ENCODE results near the gene MPND.
A peak's percentile ranks its signal among the peaks of the same experiment; 100 is the strongest.

MPND gene, protein sequence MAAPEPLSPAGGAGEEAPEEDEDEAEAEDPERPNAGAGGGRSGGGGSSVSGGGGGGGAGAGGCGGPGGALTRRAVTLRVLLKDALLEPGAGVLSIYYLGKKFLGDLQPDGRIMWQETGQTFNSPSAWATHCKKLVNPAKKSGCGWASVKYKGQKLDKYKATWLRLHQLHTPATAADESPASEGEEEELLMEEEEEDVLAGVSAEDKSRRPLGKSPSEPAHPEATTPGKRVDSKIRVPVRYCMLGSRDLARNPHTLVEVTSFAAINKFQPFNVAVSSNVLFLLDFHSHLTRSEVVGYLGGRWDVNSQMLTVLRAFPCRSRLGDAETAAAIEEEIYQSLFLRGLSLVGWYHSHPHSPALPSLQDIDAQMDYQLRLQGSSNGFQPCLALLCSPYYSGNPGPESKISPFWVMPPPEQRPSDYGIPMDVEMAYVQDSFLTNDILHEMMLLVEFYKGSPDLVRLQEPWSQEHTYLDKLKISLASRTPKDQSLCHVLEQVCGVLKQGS

DNA sequence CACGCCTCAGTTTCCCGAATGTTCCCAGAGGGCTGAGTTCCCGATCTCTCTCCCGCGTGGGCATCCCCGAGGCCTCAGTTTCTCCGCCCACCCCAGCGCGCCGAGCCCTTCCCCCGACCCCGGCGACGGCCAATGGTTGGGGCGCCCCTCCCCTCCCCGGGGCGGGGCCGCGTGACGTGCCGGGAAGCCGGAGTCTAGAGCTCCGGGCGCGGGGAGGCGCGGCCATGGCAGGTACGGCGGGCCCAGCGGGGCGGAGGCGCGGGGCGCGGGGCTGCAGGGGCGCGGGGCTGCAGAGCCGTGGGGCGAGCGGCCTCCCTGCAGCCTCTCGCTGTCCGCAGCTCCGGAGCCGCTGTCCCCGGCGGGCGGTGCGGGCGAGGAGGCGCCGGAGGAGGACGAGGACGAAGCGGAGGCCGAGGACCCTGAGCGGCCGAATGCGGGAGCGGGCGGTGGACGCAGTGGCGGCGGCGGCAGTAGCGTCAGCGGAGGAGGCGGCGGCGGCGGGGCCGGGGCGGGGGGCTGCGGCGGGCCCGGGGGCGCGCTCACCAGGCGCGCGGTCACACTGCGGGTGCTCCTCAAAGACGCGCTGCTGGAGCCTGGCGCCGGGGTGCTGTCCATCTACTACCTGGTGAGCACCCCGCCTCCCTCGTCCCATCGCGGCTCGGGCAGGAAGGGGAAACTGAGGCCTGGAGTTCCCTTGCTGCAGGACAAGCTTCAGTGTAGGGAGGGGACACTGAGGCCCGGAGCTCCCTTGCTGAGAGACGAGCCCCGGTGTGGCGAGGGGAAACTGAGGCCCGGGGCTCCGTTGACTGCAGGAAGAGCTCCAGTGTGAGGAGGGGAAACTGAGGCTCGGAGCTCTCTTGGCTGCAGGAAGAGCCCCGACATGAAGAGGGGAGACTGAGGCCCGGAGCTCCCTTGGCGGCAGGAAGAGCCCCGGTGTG, at the start of gene MPND:
Gene MPND, plus strand, starts transcription at position 193 of the 938 bp plus-strand sequence. Its CDS starts 32 bp downstream, at position 225.
- DNase-seq (ENCODE audit: low spot score) (peak; percentile 86), FAIRE-seq (no peak)

DNA sequence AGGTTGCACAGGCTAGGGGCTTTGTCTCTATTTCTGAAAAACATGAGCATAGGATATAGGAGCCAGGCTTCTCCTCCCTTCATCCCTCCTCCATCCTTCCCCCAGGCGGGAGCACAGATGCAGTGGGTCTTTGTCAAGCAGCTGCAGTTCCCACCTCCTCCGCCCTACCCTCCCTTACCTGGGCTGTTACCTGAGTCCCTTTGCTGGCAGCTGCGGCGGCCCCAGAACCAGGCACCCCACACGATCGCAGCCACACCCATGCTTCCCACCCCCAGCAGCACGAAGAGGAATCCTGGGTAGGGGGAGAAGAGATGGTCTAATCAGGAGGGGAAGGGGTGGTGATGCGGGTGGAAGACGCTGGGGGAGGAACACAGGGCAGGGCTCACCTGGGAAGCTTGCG, 49.0 kb upstream of the MPND start:
- FAIRE-seq, result no peak

DNA sequence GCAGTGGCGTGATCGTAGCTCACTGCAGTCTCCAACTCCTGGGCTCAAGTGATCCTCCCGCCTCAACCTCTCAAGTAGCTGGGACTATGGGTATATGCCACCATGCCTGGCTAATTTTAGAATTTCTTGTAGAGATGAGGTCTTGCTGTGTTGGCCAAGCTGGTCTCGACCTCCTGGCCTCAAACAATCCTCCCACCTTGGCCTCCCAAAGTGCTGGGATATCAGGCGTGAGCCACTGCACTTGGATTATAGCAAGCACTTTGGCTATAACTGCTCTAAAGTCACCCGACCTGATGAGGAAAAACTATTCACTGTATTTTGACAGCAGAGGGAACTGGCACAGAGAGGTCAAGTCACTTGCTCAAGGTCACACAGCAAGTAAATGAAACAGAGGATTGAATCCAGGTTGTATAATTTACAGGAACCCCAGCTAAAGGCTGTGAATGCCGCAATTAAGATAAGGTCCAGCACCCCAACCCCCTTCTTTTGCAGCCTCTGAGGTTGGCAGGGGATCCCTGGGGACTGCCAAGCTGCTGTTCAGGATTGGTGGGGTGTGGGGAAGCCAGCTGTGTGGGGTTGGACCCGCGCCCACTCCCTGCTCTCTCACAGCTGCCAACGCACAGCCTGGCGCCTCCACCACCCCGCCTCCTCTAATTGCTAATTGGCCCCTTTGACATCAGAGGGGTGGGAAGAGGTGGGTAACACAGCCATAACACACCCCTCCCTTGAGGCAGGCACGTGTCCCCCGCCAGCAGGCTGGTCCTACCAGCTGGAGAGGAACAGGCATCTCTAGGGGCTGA, 47.2 kb upstream of the MPND start:
- no peak for FAIRE-seq
- no peak for DNase-seq (ENCODE audit: low spot score)

More for the DNA sequence above, 49.0 kb upstream of the MPND start:
- no peak for DNase-seq (ENCODE audit: low spot score)

DNA sequence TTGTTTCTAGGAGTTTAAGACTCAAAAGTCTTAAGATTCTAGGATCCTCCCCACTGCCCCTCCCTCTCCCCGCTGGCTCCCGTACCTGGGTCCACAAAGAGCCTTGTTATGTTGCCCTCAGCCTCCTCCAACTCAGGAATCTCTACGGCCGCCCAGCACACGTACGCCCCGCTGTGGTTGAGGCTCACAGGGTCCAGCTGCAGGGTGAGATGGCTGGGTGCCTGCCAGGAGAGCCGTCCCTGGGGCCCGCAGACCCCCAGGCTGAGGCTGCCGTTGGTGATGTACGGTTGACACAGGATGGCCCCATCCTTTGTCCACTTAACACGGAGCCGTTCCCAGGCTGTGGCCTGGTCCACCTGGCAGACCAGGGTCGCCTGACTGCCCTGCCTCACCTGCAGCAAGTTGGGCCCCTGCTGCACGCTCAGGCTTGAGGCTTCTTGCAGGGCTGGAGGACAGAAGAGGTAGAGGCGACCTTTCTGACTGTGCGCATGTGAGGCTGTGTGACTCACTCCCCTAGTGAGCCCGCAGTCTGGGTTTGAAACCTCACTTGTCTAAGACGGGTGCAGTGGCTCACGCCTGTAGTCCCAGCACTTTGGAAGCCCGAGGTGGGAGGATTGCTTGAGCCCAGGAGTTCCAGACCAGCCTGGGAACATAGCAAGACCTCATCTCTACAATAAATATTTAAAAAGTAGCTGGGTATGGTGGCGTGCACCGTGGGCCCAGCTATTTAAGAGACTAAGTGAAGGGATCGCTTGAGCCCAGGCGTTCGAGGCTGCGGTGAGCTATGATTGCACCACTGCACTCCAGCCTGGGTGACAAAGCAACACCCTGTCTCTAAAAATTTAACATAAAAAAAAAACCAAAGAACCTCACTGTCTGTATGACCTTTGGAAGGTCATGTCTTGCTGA, 45.2 kb upstream of the MPND start:
- DNase-seq (ENCODE audit: low spot score) (no peak), FAIRE-seq (no peak)

DNA sequence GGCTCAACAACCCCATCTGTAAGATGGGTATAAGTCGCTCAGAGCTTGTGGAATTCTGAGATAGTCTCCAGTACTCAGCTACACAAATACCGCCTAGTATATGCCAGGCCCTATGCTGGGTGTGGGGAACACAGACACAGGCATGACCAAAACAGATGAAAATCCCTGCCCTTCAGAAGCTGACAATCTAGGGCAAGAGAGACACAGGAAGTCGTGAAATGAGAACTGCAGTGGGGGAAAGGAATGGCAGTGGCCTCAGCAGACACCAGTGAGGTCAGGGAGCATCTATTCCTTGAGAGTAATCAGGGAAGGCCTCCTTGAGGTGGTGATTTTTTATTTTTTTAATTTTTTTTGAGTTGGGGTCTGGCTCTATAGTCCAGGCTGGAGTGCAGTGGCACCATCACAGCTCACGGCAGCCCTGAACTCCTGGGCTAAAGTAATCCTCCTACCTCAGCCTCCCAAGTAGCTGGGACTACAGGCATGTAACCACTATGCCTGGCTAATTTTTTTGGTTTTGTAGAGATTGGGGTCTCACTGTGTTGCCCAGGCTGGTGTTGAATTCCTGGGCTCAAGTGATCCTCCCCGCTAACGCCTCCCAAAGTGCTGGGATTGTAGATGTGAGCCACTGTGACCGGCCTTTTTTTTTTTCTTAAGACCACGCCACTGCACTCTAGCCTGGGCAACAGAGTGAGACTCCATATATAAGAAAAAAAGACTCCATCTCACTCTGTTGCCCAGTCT, 44.4 kb upstream of the MPND start:
- no peak for DNase-seq (ENCODE audit: low spot score)
- no peak for FAIRE-seq

DNA sequence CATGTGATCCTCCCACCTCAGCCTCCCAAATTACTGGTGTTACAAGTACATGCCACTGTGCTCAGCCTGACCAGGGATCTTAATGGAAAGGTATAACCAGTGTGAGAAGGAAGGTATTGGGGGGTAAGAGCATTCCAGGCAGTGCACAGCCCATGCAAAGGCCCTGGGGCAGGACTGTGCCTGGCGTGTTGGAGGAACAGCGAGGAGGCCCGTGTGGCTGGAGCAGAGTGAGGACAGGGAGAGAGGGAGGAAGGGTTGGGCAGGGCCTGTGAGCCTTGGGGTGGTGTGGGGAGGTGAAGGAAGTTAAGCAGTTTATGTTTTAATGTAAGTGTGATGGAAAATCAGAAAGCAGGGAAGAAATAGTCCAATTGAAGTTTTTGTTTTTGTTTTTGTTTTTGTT, 42.8 kb upstream of the MPND start:
- DNase-seq (ENCODE audit: low spot score), result no peak
- FAIRE-seq, result no peak

DNA sequence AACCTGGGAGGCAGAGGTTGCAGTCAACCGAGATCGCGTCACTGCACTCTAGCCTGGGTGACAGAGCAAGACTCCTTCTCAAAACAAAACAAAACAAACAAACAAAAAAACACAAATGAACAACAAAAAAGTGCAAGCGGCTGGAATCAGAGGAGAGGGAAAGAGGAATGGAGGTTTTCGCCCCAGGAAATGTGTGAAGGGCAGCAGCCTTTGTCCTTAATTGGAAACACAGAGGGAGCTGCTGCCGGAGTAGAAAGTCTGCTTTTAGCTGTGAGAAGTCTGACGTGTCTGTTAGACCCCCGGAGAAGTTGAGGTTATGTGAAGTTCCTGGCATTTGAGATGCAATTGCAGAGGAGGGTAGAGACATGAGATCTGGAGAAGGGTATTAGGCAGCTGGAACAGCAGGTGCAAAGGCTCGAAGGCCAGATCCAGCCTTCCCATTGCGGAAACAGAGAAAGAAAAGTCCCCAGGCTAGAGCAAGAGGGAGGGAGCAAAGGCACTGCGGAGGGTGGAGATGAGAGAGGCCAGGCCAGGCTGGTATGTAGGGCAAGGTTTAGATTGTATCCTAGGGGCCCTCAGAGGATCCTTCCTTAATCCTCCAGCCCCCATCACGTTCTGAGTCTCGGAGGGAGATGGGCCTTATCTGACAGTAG, 41.6 kb upstream of the MPND start:
- no peak for FAIRE-seq
- DNase-seq (ENCODE audit: low spot score), result no peak

DNA sequence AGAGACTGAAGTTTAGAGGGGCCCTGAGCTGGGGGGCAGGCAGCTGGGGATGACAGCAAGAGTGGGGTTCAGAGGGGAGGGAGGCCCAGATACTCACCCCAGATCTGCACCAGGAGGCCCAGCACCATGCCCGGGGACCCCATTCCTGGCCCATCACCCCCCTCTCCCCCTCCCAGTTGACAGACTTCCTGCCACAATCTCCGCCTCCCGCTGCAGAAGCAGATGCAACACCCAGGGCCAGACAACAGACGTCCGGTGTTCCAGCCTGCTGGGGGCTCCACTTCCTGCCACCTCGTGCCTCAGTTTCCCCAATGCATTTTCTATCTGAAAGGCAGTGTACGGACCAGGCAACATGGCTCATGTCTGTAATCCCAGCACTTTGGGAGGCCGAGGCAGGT, 41.1 kb upstream of the MPND start, which contains the start of gene TMIGD2:
Gene TMIGD2, minus strand, starts transcription at position 147 of the 398 bp plus-strand sequence. Its CDS starts 4 bp downstream, at position 143.
- no peak for DNase-seq (ENCODE audit: low spot score)
- no peak for FAIRE-seq

DNA sequence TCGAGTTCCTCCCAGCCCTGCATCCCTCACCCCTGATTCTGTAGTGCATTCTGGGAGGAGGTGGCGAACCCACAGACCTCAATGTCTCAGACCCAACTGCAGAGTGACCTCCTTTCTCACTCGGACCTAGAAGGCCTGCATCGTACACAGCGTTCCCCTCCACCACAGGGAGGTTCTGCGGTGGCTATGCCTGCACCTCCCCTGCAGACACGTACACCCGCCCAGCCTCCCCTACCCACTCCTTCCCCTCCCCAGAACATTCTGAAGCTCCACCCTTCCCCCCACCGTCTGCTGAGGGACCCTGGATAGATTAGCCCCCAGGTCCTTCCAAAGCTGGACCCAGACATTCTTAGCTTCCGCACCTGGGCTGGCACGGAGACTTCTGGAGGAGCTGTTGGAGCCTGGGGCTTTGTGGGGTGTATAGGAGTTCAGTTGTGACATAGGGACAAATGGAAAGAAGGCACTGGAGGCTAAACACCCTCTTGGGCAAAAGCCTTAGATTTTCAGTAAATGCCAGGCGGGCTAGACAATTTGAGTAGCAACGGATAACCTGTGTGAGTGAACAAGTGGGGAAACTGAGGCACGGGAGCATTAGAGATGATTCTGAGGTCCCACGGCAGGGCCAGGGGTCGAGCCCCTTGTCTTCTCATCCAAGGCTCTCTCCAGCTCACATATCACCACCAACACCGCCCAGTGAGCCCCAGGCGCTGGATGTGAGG, 39.4 kb upstream of the MPND start:
- FAIRE-seq, result no peak
- DNase-seq (ENCODE audit: low spot score), result no peak

DNA sequence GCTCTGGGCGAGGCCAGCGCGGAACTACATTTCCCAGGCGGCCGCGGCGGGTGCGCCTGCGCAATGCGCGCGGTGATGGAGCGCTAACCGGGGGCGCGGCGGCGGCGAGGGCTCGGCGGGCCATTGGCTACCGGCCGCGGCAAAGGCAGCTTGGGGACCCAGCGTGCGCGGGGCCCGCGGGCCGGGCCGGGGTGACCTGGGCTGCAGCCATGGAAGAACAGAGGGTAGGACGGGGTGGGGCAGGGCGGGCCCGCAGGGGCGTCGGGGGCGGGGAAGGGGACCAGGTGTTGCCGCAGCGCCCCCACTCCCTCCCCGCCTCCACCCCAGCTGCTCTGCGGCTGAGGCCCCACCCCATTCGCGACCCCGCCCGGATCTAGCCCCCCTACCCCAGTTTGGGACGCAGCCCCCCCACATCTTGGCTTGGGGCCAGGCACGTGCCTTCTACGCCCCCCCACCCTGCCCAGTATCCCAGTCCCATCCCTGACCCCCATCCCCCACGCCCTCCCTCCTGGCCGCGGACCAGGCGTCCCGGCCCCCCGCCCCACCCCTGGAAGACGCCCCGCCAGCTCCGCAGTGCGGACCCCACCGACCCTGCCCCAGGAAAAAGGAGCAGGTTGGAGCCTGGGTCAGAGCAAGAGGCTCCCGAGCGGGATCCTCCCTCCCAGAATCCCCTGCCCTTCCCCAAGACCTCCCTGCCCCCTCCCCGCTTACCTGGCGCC, 38.7 kb upstream of the MPND start, which contains the start of gene FSD1:
Gene FSD1, plus strand, starts transcription at position 61 of the 719 bp plus-strand sequence. Its CDS starts 149 bp downstream, at position 210.
- FAIRE-seq (no peak), DNase-seq (ENCODE audit: low spot score) (peak; percentile 92)

DNA sequence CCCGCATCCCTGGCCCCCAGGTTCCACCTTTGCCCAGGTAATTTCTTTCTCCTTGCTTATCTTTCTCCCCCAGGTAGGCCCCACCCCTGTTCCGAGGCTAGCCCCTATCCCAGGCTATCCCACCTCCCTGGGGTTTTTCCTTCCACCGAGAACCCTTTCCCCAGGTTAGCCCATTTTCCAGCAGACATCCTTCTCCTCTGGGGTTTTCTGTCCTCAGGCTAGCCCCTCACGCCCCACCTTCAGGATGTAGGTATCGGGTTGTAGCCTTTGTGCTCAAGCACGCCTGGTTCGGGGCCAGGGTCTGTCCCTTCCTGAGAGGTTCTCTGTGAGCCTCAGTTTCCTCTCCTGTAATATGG, 38.1 kb upstream of the MPND start:
- FAIRE-seq (no peak), DNase-seq (ENCODE audit: low spot score) (no peak)

DNA sequence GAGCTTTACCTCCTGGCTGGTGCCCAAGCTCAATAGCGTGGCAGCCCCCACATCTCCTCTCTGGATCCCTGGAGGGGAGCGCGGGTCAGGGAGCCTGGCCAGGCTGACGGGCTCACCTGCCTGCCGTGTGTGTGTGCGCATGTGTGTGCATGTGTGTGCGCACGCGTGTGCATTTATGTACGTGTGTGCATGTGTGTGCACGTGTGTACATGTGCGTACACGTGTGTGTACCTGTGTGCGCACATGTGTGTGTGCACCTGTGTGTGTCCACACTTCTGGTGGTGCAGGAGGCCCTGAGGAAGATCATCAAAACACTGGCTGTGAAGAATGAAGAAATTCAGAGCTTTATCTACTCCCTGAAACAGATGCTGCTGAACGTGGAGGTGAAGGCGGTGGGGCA, 37.7 kb upstream of the MPND start:
- FAIRE-seq, result no peak
- no peak for DNase-seq (ENCODE audit: low spot score)

DNA sequence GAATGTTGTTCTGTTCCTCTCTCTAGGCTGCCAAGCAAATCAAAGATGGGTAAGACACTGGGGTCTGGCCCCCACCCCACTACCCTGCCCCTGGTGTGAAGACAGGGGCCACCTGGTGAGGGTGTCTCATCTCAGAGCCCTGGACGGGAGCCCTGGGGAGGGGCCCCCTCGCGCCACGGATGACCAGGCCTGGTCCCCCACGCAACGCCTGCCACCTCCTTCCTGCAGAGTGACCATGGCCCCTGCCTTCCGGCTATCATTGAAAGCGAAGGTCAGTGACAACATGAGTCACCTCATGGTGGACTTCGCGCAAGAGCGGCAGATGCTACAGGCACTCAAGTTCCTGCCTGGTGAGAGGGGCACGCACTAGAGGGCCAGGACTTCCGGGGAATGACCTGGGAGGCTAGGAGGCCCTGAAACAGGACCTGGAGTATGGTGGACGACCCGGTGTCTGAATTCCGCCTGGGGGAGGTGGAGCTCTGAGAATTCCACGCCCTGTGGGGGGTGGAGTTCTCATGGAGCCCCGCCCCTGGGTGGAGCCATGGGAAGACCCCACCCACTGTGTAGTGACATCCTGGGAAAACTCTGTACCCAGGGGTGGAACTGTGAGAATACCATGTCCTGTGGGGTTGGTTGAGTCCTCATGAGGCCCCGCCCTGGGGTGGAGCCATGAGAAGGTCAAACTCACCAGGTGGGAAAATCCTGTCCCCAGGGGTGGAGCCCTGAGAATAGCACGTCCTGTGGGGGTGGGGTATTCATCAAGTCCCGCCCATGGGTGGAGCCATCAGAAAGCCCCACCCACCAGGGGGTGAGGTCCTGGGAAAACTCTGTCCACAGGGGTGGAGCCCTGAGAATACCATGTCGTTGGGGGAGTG, 32.9 kb upstream of the MPND start:
- no peak for FAIRE-seq
- DNase-seq (ENCODE audit: low spot score), result no peak

DNA sequence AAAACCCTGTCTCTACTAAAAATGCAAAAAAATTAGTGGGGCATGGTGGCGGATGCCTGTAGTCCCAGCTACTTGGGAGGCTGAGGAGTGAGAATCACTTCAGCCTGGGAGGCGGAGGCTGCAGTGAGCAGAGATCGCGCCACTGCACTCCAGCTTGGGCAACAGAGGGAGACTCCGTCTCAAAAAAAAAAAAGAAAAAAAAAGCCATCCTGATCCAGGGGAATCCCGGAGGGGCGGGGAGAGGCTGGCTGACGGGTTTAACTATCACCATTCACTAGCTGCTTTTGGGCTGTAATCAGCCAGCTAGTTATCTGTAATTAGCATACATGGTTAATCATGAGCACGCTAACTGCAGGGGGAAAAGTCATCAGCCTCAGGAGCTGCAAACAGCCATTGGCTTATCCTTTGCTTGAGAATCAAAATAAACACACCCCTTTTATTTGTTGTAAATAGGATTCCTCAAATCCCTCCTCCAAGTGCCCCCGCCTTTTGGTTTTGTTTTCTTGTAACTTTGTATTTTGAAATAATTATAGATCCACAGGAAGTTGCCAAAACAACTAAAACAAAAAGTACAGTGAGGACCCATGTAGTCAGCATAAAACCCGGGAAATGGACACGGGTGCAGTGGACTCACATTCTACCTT, 29.4 kb upstream of the MPND start:
- DNase-seq (ENCODE audit: low spot score) (no peak), FAIRE-seq (no peak)

DNA sequence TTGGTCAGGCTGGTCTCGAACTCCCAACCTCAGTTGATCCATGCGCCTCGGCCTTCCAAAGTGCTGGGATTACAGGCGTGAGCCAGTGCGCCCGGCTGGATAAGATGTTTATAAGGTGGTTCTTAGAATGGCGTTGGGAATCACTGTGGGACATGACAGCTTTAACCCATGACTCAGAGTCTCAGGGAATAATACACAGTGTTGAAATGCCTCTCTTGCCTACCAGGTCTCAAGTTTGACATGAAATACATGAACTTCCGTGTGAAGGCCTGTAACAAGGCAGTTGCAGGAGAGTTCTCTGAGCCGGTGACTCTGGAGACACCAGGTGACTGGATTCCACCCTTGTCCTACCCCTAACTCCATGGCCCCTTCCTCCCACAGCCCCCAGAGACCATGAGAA, 26.4 kb upstream of the MPND start:
- FAIRE-seq (no peak), DNase-seq (ENCODE audit: low spot score) (no peak)

DNA sequence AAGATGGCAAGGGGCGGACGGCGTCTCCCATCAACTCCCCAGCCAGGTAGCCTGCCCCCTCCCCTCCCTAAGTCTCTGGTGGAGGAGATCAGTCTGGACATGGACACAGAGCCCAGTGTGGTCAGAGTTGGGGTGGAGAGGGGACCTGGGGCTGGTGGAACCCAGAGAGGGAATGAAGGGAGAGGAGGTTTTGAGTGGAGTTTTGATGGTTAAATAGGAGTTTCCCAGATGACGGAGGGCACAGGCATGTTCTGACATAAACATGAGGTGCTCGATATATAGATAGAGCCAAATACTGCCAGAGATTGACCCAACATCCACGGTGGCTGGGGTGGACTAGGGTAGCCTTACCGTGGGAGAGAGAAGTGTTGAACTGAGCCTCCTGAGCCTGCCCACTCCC, 24.9 kb upstream of the MPND start:
- FAIRE-seq (no peak), DNase-seq (ENCODE audit: low spot score) (no peak)
